GM12878 (cell line): Measurements from ENCODE around the gene PTPN13. TPM values are rescaled to one million over a fixed set of nuclear protein-coding genes. Genes with fewer than 3 reads are reported as not detected.

ENCODE experiments used
- ATAC-seq: fragments of 200-7000 bp; cut with Tn5 transposase; 3 replicates; pipeline ENCODE4 v1.9.1; 2020; ENCODE audit warnings: mild to moderate bottlenecking, moderate library complexity
- BruUV-seq: library from RNA; stranded (reverse); fragments of 400-500 nt; replicated peaks from 2 replicates; lab custom pipeline; 2021; lab: Mats Ljungman, UMichigan
- CTCF ChIA-PET: fragments of 300-600 bp; sonication (Branson Sonifier 250); formaldehyde crosslinking; extraction: SDS; loops from one replicate; lab custom pipeline; 2021; ENCODE audit warnings: inconsistent platforms; lab: Yijun Ruan, JAX
- POLR2A ChIA-PET: fragments of 350-600 bp; formaldehyde crosslinking; extraction: SDS; loops from one replicate; lab custom pipeline; 2021; ENCODE audit warnings: inconsistent platforms; lab: Charles Lee
- RAD21 ChIA-PET: fragments of 300-600 bp; sonication (Branson Sonifier 250); formaldehyde crosslinking; loops from one replicate; lab custom pipeline; 2023; ENCODE audit warnings: antibody characterized with exemption; ENCODE audit not compliant: unreplicated experiment; lab: Charles Lee
- SMC1A ChIA-PET: fragments of 300-600 bp; sonication (Branson Sonifier 250); formaldehyde crosslinking; loops from one replicate; lab custom pipeline; 2023; ENCODE audit not compliant: unreplicated experiment, uncharacterized antibody; lab: Charles Lee
- DNase-seq: peaks from one replicate; pipeline ENCODE4 v3.0.0-alpha.2; 2011; ENCODE audit warnings: low read depth, low spot score
- FAIRE-seq: peaks from 3 replicates; lab custom pipeline; 2011; peaks lifted over from hg19 to GRCh38; lab: Jason Lieb, UNC
- H2AFZ ChIP-seq: 2 replicates; pipeline ENCODE4 v1.6.0; 2011; ENCODE audit warnings: low read depth, low read length, control low read depth; ENCODE audit not compliant: control insufficient read depth
- H3K27ac ChIP-seq: 2 replicates; pipeline ENCODE4 v1.5.1; 2011; ENCODE audit warnings: control low read depth; ENCODE audit not compliant: control insufficient read depth, insufficient read depth
- H3K27me3 ChIP-seq, 2 experiments: replicated peaks in 1 of 2; 2 replicates each; pipeline versions ENCODE4 v1.6.0 to v1.6.1; 2011; ENCODE audit warnings: low read length in 1 of 2; ENCODE audit not compliant: control insufficient read depth in 2 of 2, insufficient read depth in 2 of 2
- H3K36me3 ChIP-seq, 2 experiments: 2 replicates each; pipeline ENCODE4 v1.5.1; 2011; ENCODE audit warnings: low read length in 1 of 2; ENCODE audit not compliant: control insufficient read depth in 2 of 2, insufficient read depth in 2 of 2
- H3K4me1 ChIP-seq: 2 replicates; pipeline ENCODE4 v1.6.1; 2011; ENCODE audit warnings: mild to moderate bottlenecking, low read length, moderate library complexity, mixed read lengths; ENCODE audit not compliant: control insufficient read depth, insufficient read depth
- H3K4me2 ChIP-seq: 2 replicates; pipeline ENCODE4 v1.6.0; 2011; ENCODE audit warnings: control low read depth; ENCODE audit not compliant: control insufficient read depth, insufficient read depth
- H3K4me3 ChIP-seq: fragments of 200-600 bp; sonication (generic); 2 replicates; pipeline ENCODE4 v1.5.1; 2016
- H3K79me2 ChIP-seq: 2 replicates; pipeline ENCODE4 v1.6.0; 2011; ENCODE audit warnings: low read length; ENCODE audit not compliant: control insufficient read depth, insufficient read depth
- H3K9ac ChIP-seq: 2 replicates; pipeline ENCODE4 v1.8.0; 2011; ENCODE audit warnings: low read length, control low read depth, mixed read lengths; ENCODE audit not compliant: control insufficient read depth, insufficient read depth
- H3K9me3 ChIP-seq: replicated peaks from 3 replicates; pipeline ENCODE4 v1.5.1; 2011; ENCODE audit warnings: mild to moderate bottlenecking, low read length; ENCODE audit not compliant: control insufficient read depth, insufficient read depth
- H4K20me1 ChIP-seq: 2 replicates; pipeline ENCODE4 v1.6.0; 2011; ENCODE audit not compliant: control insufficient read depth, insufficient read depth
- ASH2L ChIP-seq: fragments of 300-600, 200-600 bp; sonication (generic); IDR thresholded peaks from 2 replicates; pipeline ENCODE4 v1.6.1; 2017; ENCODE audit warnings: low read depth, mild to moderate bottlenecking, borderline replicate concordance
- BRCA1 ChIP-seq: IDR thresholded peaks from 2 replicates; pipeline ENCODE4 v1.6.1; 2011; ENCODE audit warnings: low read depth, low read length, improper control_type of control experiment
- CREB1 ChIP-seq: IDR thresholded peaks from 2 replicates; pipeline ENCODE4 v1.6.1; 2012; ENCODE audit warnings: low read depth, mild to moderate bottlenecking, inconsistent platforms
- FOXM1 ChIP-seq: IDR thresholded peaks from 2 replicates; pipeline ENCODE4 v1.6.1; 2012; ENCODE audit warnings: low read depth, mild to moderate bottlenecking, inconsistent platforms, low read length, moderate library complexity
- MTA2 ChIP-seq: fragments of 450-650 bp; IDR thresholded peaks from 2 replicates; pipeline ENCODE4 v1.6.1; 2016; ENCODE audit warnings: low read depth, mild to moderate bottlenecking, moderate library complexity
- MXI1 ChIP-seq: fragments of 150-350 bp; IDR thresholded peaks from 2 replicates; pipeline ENCODE4 v1.6.1; 2011; ENCODE audit warnings: low read depth, mild to moderate bottlenecking, inconsistent platforms, low read length, improper control_type of control experiment
- NFIC ChIP-seq: IDR thresholded peaks from 2 replicates; pipeline ENCODE4 v1.6.1; 2012; ENCODE audit warnings: low read depth, mild to moderate bottlenecking, inconsistent platforms, low read length, moderate library complexity
- NFXL1 ChIP-seq: fragments of 450-650 bp; IDR thresholded peaks from 2 replicates; pipeline ENCODE4 v1.6.1; 2017; ENCODE audit warnings: antibody characterized with exemption, mild to moderate bottlenecking, borderline replicate concordance
- RFX5 ChIP-seq: IDR thresholded peaks from 2 replicates; pipeline ENCODE4 v1.6.1; 2011; ENCODE audit warnings: low read depth, low read length, improper control_type of control experiment
- SMC3 ChIP-seq: IDR thresholded peaks from 2 replicates; pipeline ENCODE4 v1.6.1; 2011; ENCODE audit warnings: low read length, improper control_type of control experiment, borderline replicate concordance
- SP1 ChIP-seq: IDR thresholded peaks from one replicate; pipeline ENCODE4 v1.6.1; 2011; ENCODE audit warnings: low read depth, low read length
- SPI1 ChIP-seq: IDR thresholded peaks from 2 replicates; pipeline ENCODE4 v1.6.1; 2011; ENCODE audit warnings: low read depth, mild to moderate bottlenecking, low read length, moderate library complexity, borderline replicate concordance; ENCODE audit not compliant: insufficient read depth
- SRF ChIP-seq, 2 experiments: IDR thresholded peaks; 2 replicates each; pipeline ENCODE4 v1.6.1; 2011; ENCODE audit warnings: low read depth in 2 of 2, low read length in 2 of 2, mild to moderate bottlenecking in 1 of 2, moderate library complexity in 1 of 2
- SUPT20H ChIP-seq: IDR thresholded peaks from 2 replicates; pipeline ENCODE4 v1.6.1; 2011; ENCODE audit warnings: low read depth, mild to moderate bottlenecking, low read length, moderate library complexity, borderline replicate concordance; ENCODE audit not compliant: control insufficient read depth
- WRNIP1 ChIP-seq: IDR thresholded peaks from 2 replicates; pipeline ENCODE4 v1.6.1; 2011; ENCODE audit warnings: low read depth, low read length, improper control_type of control experiment, borderline replicate concordance
- ZNF274 ChIP-seq: IDR thresholded peaks from one replicate; pipeline ENCODE4 v1.8.0; 2011; ENCODE audit not compliant: insufficient read length, insufficient read depth
- WGBS: methylation state at CpG from one replicate; pipeline ENCODE4 v1.1.6; 2016; ENCODE audit warnings: low lambda C conversion rate; ENCODE audit not compliant: insufficient replicate concordance, insufficient coverage; ENCODE audit errors: missing lambda C conversion rate; 5-methylcytosine and 5-hydroxymethylcytosine counted together
- in situ Hi-C: fragments of 300-500 bp; cut with MboI; formaldehyde crosslinking; loops from 9 replicates; pipeline ENCODE4 v1.14.3; 2018; ENCODE audit warnings: mixed read lengths
- intact Hi-C: fragments of 100-400 bp; cut with micrococcal nuclease; formaldehyde crosslinking; loops from one replicate; pipeline ENCODE4 v1.14.2; 2022; ENCODE audit not compliant: unreplicated experiment
- polyA plus RNA-seq, 11 experiments: library from polyadenylated mRNA; depleted of rRNA in 4 of 11; unstranded in 6 of 11; stranded (reverse) in 5 of 11; fragments of >200 nt; fragmentation: Nextera tagmentation in 4 of 11; fragmentation: Illumina TruSeq in 1 of 11; extraction: Ambion mirVana in 4 of 11; extraction: Trizol in 1 of 11; gene quantifications; 1 replicate in 1 of 11; 2 replicates in 10 of 11; pipeline versions ENCODE4 v1.2.1 to v1.2.3, GENCODE V29; 2011 to 2016; ENCODE audit warnings: inconsistent platforms in 2 of 11, missing spikeins in 2 of 11, low read depth in 1 of 11
- total RNA-seq, 4 experiments: library from RNA; depleted of rRNA in 3 of 4; stranded (reverse); fragments of >200 nt in 3 of 4; fragmentation: Illumina TruSeq in 1 of 4; extraction: Trizol in 1 of 4; gene quantifications; 2 replicates each; pipeline versions ENCODE4 v1.2.1 to v1.2.3, GENCODE V29; 2013 to 2021
- TF ChIP-seq, protein P1 (sequence below): fragments of 450-650 bp; IDR thresholded peaks from 2 replicates; pipeline ENCODE4 v1.6.1; 2017; ENCODE audit warnings: low read depth, mild to moderate bottlenecking, moderate library complexity
- TF ChIP-seq, protein P2 (sequence below): fragments of 450-650 bp; IDR thresholded peaks from 2 replicates; pipeline ENCODE4 v1.6.1; 2014; ENCODE audit warnings: mild to moderate bottlenecking

PTPN13 gene
- total and polyA plus RNA-seq, 10 of the 15 experiments (the other 5 are each of a cell fraction or from before 2014, with no cell fraction given) = 8.5 to 69.4 (median 33.9) TPM

DNA sequence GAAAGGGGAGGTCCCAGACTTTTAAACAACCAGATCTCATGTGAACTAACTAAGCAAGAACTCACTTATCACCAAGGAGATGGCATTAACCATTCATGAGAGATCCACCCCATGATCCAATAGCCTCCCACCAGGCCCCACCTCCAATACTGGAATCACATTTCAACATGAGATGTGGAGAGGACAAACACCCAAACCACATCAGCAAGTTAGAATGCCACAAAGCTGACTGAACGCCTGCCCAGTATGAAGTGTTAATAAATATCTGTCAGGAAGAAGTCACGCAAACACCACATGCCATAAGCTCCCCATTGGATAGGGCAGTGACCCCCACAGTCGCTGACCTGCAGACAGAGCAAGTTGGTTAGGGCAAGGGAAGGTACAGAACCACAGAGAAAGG, 240.8 kb downstream of the PTPN13 start:
- no peaks in the 10 kb centered on the region for H4K20me1 ChIP-seq
- no peak for TF ChIP-seq FOXM1
- TF ChIP-seq CREB1 = no peak
- no peak for TF ChIP-seq NFXL1
- no peak for TF ChIP-seq WRNIP1
- TF ChIP-seq ZNF274 = no peak
- no peak for TF ChIP-seq BRCA1
- no peak for TF ChIP-seq MXI1
- TF ChIP-seq SPI1 = no peak
- no peak for TF ChIP-seq SMC3
- TF ChIP-seq, all 136 proteins: peak for 0
- POLR2A ChIA-PET = no interaction called here
- SMC1A ChIA-PET = no interaction called here
- BruUV-seq = no TSS peak
- Histone ChIP-seq H3K27ac (no peak overlapping the region), H3K4me2 (no peak overlapping the region), H3K4me1 (no peaks in the 10 kb centered on the region), H3K79me2 (no peaks in the 10 kb centered on the region), H2AFZ (no peak overlapping the region), H3K36me3 (no peaks in the 10 kb centered on the region), H3K27me3 (no peaks in the 10 kb centered on the region), H3K9me3 (no peaks in the 10 kb centered on the region), H3K9ac (no peak overlapping the region), H3K4me3 (no peak overlapping the region)
- in situ Hi-C loops (no loop called here), intact Hi-C loops (no loop called here)
- RAD21 ChIA-PET = no interaction called here
- no peak for DNase-seq
- no peak for ATAC-seq
- no peak for FAIRE-seq
- CTCF ChIA-PET = interaction anchor here (1.2 kb wide), 1 partner anchor 339 kb away, joined by 3 read pairs; no protein-coding TSS in a partner anchor
- 31% methylated on average over 3 of the region's 3 CpGs for WGBS

DNA sequence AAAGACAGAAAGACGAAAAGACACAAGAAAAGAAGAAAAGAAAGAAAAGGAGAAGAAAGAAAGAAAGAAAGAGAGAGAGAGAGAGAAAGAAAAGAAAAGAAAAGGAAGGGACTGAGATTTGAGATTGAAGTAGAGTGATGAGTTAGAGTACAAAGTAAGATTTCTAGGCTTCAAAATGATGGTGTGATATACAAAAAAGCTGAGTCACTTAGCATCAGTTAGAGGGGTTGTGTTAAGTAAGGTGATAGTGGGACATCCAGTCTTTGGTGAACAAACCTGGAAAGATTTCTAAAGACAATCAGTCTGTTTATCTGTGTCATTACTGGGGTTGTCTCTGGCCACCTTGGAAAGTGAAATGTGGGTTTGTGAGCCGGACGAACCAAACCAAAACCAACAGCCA, 241.6 kb downstream of the PTPN13 start:
- POLR2A ChIA-PET = no interaction called here
- Histone ChIP-seq H4K20me1 (no peaks in the 10 kb centered on the region), H2AFZ (no peak overlapping the region), H3K27ac (no peak overlapping the region), H3K27me3 (no peaks in the 10 kb centered on the region), H3K4me1 (no peaks in the 10 kb centered on the region), H3K9me3 (no peaks in the 10 kb centered on the region), H3K9ac (no peak overlapping the region), H3K4me2 (no peak overlapping the region), H3K36me3 (no peaks in the 10 kb centered on the region), H3K79me2 (no peaks in the 10 kb centered on the region), H3K4me3 (no peak overlapping the region)
- DNase-seq = no peak
- intact Hi-C loops = no loop called here
- FAIRE-seq = no peak
- in situ Hi-C loops = no loop called here
- no peak for ATAC-seq
- BruUV-seq = no TSS peak
- RAD21 ChIA-PET = no interaction called here
- CTCF ChIA-PET = interaction anchor here (1.2 kb wide), 1 partner anchor 339 kb away, joined by 3 read pairs; no protein-coding TSS in a partner anchor
- WGBS = 35% methylated on average over 3 of the region's 3 CpGs
- SMC1A ChIA-PET = no interaction called here
- TF ChIP-seq RFX5 (no peak), ASH2L (no peak), MTA2 (no peak), NFIC (no peak), SP1 (no peak), SRF (IDR thresholded peaks at IDR 0.05; ENCODE audit: low read depth in 2 of 2, low read length in 2 of 2) (no peak), SUPT20H (no peak)
- TF ChIP-seq, protein P1, sequence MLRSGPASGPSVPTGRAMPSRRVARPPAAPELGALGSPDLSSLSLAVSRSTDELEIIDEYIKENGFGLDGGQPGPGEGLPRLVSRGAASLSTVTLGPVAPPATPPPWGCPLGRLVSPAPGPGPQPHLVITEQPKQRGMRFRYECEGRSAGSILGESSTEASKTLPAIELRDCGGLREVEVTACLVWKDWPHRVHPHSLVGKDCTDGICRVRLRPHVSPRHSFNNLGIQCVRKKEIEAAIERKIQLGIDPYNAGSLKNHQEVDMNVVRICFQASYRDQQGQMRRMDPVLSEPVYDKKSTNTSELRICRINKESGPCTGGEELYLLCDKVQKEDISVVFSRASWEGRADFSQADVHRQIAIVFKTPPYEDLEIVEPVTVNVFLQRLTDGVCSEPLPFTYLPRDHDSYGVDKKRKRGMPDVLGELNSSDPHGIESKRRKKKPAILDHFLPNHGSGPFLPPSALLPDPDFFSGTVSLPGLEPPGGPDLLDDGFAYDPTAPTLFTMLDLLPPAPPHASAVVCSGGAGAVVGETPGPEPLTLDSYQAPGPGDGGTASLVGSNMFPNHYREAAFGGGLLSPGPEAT = no peak
- TF ChIP-seq, protein P2, sequence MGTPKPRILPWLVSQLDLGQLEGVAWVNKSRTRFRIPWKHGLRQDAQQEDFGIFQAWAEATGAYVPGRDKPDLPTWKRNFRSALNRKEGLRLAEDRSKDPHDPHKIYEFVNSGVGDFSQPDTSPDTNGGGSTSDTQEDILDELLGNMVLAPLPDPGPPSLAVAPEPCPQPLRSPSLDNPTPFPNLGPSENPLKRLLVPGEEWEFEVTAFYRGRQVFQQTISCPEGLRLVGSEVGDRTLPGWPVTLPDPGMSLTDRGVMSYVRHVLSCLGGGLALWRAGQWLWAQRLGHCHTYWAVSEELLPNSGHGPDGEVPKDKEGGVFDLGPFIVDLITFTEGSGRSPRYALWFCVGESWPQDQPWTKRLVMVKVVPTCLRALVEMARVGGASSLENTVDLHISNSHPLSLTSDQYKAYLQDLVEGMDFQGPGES = no peak
